Rectal smooth muscle tissue (tissue), 1 donor: ENCODE measurements around the gene GRM1.

Experiments
- H3K27ac ChIP-seq: one replicate; pipeline ENCODE4 v1.7.0; 2013; ENCODE audit warnings: low read depth, low read length, inconsistent platforms
- H3K27me3 ChIP-seq: one replicate; pipeline ENCODE4 v1.7.0; 2013; ENCODE audit warnings: low read length; ENCODE audit not compliant: control insufficient read depth, insufficient read depth
- H3K36me3 ChIP-seq: one replicate; pipeline ENCODE4 v1.7.0; 2013; ENCODE audit warnings: low read length; ENCODE audit not compliant: control insufficient read depth, insufficient read depth
- H3K4me1 ChIP-seq: one replicate; pipeline ENCODE4 v1.7.0; 2013; ENCODE audit warnings: low read length; ENCODE audit not compliant: control insufficient read depth, insufficient read depth
- H3K4me3 ChIP-seq: one replicate; pipeline ENCODE4 v1.7.0; 2013; ENCODE audit warnings: low read length
- H3K9ac ChIP-seq: one replicate; pipeline ENCODE4 v1.7.0; 2013; ENCODE audit warnings: low read length

The GRM1 gene

GRCh38 chr6:146028851-146029572 lies at the start of gene GRM1:
Gene GRM1, plus strand, starts transcription at chr6:146029062. Its CDS starts 456 bp downstream, at chr6:146029518.
- Histone ChIP-seq H3K27ac (no peak within 1 kb of the TSS), H3K4me3 (no peak within 1 kb of the TSS), H3K9ac (no peak within 1 kb of the TSS), H3K4me1 (no peaks in the 10 kb centered on the region), H3K27me3 (peaks cover 9% of the 10 kb centered on the region), H3K36me3 (no peaks in the 10 kb centered on the region)

DNA sequence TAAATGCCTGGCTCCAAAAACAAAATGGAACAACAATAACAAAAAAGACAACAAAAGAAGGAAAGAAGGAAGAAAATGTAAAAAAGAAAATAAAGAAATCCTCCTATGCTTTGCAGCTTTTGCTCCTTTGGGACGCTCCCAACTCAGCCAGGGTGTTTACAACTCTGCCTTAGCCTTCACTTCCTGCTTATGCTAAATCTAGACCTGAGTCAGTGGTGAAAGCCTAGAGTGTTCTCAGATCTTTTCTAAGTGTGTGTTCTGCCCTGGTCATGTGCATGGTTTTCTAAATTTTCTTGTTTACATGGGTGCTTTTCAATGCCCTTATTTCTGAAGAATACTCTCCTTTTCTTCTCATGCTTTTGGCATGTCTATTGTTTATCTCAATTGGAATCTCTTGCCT lies 19.5 kb upstream of the GRM1 start:
- H3K27me3 ChIP-seq, result no peaks in the 10 kb centered on the region
- no peaks in the 10 kb centered on the region for H3K4me1 ChIP-seq
- H3K27ac ChIP-seq, result no peak overlapping the region
- H3K9ac ChIP-seq, result no peak overlapping the region
- no peak overlapping the region for H3K4me3 ChIP-seq
- H3K36me3 ChIP-seq, result no peaks in the 10 kb centered on the region

DNA sequence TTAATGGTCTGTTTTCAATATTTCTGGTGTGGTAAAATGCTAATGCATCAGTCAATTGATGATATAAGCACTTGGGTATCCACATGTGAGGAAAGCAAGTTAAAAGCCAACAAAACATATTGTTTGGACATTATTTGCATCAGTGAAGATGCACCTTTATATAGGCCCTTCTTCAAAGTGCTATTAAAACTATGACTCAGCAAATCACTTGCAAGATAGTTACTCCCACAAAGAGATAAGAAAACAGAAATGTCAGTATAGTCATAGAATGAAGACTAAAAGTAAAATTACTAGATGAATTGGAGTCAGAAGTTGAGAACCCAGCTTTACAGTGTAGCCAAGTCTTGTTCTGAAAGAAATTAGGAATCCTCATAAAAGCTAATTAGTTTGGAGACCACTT lies 14.6 kb upstream of the GRM1 start:
- Histone ChIP-seq H3K36me3 (no peaks in the 10 kb centered on the region), H3K4me3 (no peak overlapping the region), H3K27me3 (no peaks in the 10 kb centered on the region), H3K4me1 (no peaks in the 10 kb centered on the region), H3K27ac (no peak overlapping the region), H3K9ac (no peak overlapping the region)

DNA sequence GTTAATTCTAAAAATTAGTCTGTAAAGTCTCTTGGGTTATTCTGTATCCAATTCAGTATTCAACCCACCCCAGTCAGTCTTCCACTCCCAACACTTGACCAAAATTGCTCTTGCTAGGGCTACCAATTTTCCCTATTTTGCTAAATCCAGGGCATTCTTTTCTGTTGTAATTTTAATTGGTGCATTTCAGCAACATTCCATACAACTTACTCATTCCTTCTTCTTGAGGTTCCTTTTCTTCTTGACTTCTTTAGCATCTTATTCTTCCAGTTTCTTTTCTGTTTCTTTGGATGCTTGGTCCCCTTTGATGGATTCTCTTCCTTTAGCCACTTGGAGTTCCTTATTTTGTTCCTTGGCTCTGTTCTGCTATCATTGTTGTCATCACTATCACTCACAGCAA lies 11.2 kb upstream of the GRM1 start:
- H3K9ac ChIP-seq, result no peak overlapping the region
- H3K27me3 ChIP-seq, result no peaks in the 10 kb centered on the region
- no peaks in the 10 kb centered on the region for H3K4me1 ChIP-seq
- no peak overlapping the region for H3K27ac ChIP-seq
- H3K4me3 ChIP-seq, result no peak overlapping the region
- H3K36me3 ChIP-seq, result no peaks in the 10 kb centered on the region

DNA sequence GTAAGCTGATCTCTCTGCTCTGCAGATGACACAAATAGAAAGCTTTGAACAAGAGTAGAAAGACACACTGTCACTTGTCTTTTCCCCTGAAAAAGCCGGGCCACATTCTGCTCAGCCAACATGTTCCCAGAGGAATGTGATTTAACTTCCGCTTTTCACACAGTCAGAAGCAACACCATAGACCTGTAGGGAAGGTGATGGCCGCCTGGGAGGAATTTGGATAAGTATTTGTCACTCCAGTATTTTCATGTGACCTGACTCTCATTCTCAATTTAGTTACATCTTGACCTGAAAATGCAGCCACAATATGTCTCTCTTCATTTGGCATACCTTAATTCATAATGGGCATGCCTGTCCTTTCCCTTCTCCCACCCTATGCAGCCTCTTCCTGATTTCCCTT lies 2.0 kb upstream of the GRM1 start:
- Histone ChIP-seq H3K27me3 (peaks cover 9% of the 10 kb centered on the region), H3K9ac (no peak overlapping the region), H3K36me3 (no peaks in the 10 kb centered on the region), H3K4me3 (no peak overlapping the region), H3K27ac (no peak overlapping the region), H3K4me1 (no peaks in the 10 kb centered on the region)

DNA sequence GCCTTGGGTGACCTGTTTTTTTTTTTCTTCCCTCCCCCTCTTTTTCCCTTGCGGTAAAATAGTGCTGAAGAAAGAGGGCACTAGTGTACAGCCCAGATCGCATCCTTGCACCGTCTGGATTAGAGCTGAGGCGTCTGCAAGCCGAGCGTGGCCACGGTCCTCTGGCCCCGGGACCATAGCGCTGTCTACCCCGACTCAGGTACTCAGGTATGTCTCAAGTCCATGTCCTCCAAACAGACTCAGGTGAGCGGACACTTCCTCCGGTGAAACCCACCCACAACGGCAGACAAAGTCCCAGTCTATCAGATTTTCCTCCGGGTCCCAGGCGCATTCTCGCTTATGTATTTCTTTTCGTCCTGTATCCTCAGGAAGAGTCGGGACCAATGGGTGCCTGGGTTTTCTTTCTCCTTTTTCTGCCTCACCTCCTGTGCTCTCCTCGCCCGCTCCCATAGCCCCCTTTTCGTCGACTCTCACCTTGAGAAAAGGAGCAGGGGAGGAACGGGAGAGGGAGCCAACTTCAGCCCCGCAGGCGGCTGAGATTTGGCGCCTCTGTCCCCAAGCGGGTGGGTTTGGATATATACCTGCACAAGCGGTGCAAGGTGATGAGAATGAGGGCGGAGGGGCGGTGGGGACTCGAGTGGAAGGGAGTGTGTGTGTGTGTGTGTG lies 1.1 kb upstream of the GRM1 start:
- Histone ChIP-seq H3K27me3 (peaks cover 9% of the 10 kb centered on the region), H3K36me3 (no peaks in the 10 kb centered on the region), H3K9ac (no peak overlapping the region), H3K27ac (no peak overlapping the region), H3K4me3 (no peak overlapping the region), H3K4me1 (no peaks in the 10 kb centered on the region)

DNA sequence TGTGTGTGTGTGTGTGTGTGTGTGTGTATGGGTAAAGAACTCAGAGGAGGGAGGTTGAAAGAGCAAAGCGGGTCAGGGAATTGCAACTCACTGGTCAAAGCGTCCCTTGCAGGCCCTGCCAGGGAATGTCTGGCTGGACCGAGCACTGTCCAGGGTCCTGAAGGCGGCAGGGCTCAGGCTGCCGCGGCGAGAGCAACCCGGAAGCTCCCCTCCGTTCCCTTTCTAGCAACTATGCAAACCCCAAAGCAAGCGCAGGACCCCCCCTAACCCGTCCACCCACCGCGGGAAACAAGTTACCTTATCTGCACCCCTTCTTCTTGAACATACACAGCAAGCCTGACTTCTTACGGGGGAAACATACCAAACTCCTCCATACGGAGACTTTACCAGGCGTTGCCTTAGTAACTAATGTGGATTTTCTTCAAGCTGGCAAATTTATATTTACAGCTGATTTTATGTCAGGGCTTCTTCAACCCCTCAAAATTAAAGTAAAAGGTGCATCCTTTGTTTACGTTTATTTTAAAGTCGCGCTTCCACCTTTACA lies 538 bp upstream of the GRM1 start:
- Histone ChIP-seq H3K4me3 (no peak overlapping the region), H3K27me3 (peaks cover 9% of the 10 kb centered on the region), H3K36me3 (no peaks in the 10 kb centered on the region)

DNA sequence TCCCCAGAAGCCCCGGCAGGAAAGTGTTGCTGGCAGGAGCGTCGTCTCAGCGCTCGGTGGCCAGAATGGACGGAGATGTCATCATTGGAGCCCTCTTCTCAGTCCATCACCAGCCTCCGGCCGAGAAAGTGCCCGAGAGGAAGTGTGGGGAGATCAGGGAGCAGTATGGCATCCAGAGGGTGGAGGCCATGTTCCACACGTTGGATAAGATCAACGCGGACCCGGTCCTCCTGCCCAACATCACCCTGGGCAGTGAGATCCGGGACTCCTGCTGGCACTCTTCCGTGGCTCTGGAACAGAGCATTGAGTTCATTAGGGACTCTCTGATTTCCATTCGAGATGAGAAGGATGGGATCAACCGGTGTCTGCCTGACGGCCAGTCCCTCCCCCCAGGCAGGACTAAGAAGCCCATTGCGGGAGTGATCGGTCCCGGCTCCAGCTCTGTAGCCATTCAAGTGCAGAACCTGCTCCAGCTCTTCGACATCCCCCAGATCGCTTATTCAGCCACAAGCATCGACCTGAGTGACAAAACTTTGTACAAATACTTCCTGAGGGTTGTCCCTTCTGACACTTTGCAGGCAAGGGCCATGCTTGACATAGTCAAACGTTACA lies 817 bp downstream of the GRM1 start:
- Histone ChIP-seq H3K36me3 (no peaks in the 10 kb centered on the region), H3K4me3 (no peak overlapping the region), H3K4me1 (no peaks in the 10 kb centered on the region), H3K9ac (no peak overlapping the region), H3K27me3 (peaks cover 9% of the 10 kb centered on the region), H3K27ac (no peak overlapping the region)

More for the DNA sequence above, 538 bp upstream of the GRM1 start:
- Histone ChIP-seq H3K9ac (no peak overlapping the region), H3K27ac (no peak overlapping the region), H3K4me1 (no peaks in the 10 kb centered on the region)

GRCh38 chr6:146032387-146032786 lies 3.5 kb downstream of the GRM1 start:
- Histone ChIP-seq H3K27me3 (peaks cover 6% of the 10 kb centered on the region), H3K9ac (no peak overlapping the region), H3K4me3 (no peak overlapping the region), H3K36me3 (no peaks in the 10 kb centered on the region), H3K4me1 (no peaks in the 10 kb centered on the region), H3K27ac (no peak overlapping the region)

- Histone ChIP-seq H3K9ac (no peak overlapping the region), H3K36me3 (no peaks in the 10 kb centered on the region), H3K4me3 (no peak overlapping the region), H3K4me1 (no peaks in the 10 kb centered on the region), H3K27me3 (no peaks in the 10 kb centered on the region), H3K27ac (no peak overlapping the region)
Observed at GRCh38 chr6:146040360-146040759, 11.5 kb downstream of the GRM1 start.

GRCh38 chr6:146041282-146041681 lies 12.4 kb downstream of the GRM1 start:
- Histone ChIP-seq H3K9ac (no peak overlapping the region), H3K27me3 (no peaks in the 10 kb centered on the region), H3K4me3 (no peak overlapping the region), H3K36me3 (no peaks in the 10 kb centered on the region), H3K27ac (no peak overlapping the region), H3K4me1 (no peaks in the 10 kb centered on the region)

- Histone ChIP-seq H3K36me3 (no peaks in the 10 kb centered on the region), H3K27ac (no peak overlapping the region), H3K4me1 (no peaks in the 10 kb centered on the region), H3K4me3 (no peak overlapping the region), H3K27me3 (no peaks in the 10 kb centered on the region), H3K9ac (no peak overlapping the region)
Observed at GRCh38 chr6:146047371-146047770, 18.5 kb downstream of the GRM1 start.
